ENCODE results near the gene FYB1.

FYB1 gene

DNA sequence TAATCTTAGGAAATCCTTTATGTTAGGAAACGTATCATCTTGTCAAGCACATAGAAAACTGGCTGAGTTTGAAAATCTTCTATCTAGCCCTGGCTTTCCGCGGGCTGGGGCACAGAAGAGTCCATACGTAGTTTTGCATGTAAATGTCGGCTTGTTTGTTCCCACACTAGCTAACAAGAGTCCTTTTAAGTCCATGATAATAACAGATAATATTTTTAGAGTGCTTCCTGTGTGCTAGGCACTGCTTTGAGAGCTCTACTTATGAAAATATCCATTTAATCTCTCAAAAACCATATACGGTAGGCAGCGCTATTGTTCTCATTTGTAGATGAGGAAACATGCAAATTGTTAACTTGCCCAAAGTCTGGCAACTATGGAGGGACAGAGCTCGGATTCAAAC, 40.5 kb downstream of the FYB1 start:
- FAIRE-seq = no peak
- no peak for TF ChIP-seq POLR2A (IDR thresholded peaks at IDR 0.05; ENCODE audit: low read depth, low read length)
- no peak for DNase-seq (ENCODE audit: insufficient read length, low spot score)

GRCh38 chr5:39178171-39178570, 41.2 kb downstream of the FYB1 start:
- FAIRE-seq (peak; percentile 92), DNase-seq (ENCODE audit: insufficient read length, low spot score) (no peak)
- TF ChIP-seq POLR2A (IDR thresholded peaks at IDR 0.05; ENCODE audit: low read depth, low read length) = no peak

DNA sequence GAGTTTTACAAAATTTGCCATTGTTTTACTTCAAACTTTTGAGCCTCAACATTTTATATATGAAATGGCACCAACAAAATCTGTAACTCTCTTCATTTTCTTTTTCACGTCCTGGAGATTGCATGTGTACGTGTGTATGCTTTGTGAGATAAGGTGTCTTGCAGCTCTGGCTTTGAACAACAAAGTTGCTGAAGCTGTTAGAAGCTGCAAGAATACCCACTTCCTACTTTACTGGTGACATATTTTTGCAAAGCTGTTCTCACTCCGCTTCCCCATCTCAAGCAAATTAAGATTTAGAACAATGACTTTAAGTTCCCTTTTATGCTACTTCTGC, 41.8 kb downstream of the FYB1 start:
- DNase-seq (ENCODE audit: insufficient read length, low spot score) (no peak), FAIRE-seq (no peak)
- no peak for TF ChIP-seq POLR2A (IDR thresholded peaks at IDR 0.05; ENCODE audit: low read depth, low read length)

- DNase-seq (ENCODE audit: insufficient read length, low spot score) (no peak), FAIRE-seq (peak; percentile 45)
- no peak for TF ChIP-seq POLR2A (IDR thresholded peaks at IDR 0.05; ENCODE audit: low read depth, low read length)
Observed at GRCh38 chr5:39176759-39177630, 42.4 kb downstream of the FYB1 start.

DNA sequence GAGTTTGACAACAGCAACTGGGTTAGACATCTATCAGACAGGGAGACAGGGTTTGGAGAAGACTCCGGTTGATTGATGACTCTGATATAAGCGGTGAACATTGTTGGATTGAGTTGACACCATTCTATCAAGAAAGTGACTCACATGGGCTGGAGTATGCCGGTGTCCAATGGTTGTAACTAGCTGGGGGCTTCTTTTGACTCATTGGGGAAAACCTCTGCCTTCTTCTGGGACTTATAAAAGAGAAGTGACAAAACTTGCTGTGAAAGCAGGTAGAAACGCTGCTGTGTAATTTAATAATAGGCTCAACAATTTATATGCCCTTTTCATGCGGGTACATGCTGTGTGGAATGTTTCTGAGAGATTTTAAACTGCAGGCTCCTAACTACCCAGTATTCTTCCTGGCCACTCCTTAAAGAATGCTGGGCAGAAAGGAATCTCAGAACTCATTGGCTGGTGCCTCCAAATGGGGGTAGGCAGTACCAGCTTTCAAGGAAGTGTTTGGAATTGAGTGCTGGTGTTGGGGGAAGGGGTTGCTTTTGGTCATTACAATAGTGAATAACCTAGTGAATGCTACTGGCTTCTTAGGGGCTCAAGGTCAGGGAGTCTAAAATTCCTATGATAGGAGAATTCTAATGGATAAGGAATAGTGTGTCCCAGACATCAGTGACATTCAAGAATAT, 43.9 kb downstream of the FYB1 start:
- peak; percentile 53 for FAIRE-seq
- no peak for TF ChIP-seq POLR2A (IDR thresholded peaks at IDR 0.05; ENCODE audit: low read depth, low read length)
- no peak for DNase-seq (ENCODE audit: insufficient read length, low spot score)

DNA sequence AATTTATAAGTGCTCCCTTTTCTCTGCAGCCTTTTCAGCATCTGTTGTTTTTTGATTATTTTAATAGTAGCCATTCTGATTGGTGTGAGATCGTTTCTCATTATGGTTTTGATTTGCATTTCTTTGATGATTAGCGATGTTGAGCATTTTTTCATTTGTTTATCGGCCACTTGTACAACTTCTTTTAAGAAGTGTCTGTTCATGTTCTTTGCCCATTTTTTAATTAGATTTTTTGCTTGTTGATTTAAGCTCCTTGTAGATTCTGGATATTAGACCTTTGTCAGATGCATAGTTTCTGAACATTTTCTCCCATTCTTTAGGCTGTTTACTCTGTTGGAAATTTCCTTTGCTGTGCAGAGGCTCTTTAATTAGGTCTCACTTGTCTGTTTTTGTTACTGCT, 46.3 kb downstream of the FYB1 start:
- peak; percentile 30 for FAIRE-seq
- no peak for TF ChIP-seq POLR2A (IDR thresholded peaks at IDR 0.05; ENCODE audit: low read depth, low read length)
- DNase-seq (ENCODE audit: insufficient read length, low spot score) = no peak

DNA sequence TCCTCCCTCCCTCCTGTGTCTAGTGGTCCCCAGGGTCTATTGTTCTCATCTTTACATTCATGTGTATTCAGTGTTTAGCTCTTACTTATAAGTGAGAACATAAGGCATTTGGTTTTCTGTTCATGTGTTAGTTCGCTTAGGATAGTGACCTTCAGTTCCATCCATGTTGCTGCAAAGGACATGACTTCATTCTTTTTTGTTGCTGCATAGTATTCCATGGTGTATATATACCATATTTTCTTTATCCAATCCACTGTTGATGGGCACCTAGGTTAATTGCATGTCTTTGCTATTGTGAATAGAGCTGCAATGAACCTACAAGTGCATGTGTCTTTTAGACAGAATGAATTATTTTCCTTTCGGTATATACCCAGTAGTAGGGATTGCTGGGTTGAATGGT, 46.8 kb downstream of the FYB1 start:
- FAIRE-seq (peak; percentile 11), DNase-seq (ENCODE audit: insufficient read length, low spot score) (no peak)
- no peak for TF ChIP-seq POLR2A (IDR thresholded peaks at IDR 0.05; ENCODE audit: low read depth, low read length)

- FAIRE-seq (no peak), DNase-seq (ENCODE audit: insufficient read length, low spot score) (no peak)
- TF ChIP-seq POLR2A (IDR thresholded peaks at IDR 0.05; ENCODE audit: low read depth, low read length) = no peak
Observed at GRCh38 chr5:39171647-39172046, 47.7 kb downstream of the FYB1 start.

GRCh38 chr5:39169081-39169480, 50.3 kb downstream of the FYB1 start:
- FAIRE-seq = no peak
- no peak for TF ChIP-seq POLR2A (IDR thresholded peaks at IDR 0.05; ENCODE audit: low read depth, low read length)
- DNase-seq (ENCODE audit: insufficient read length, low spot score) = no peak

DNA sequence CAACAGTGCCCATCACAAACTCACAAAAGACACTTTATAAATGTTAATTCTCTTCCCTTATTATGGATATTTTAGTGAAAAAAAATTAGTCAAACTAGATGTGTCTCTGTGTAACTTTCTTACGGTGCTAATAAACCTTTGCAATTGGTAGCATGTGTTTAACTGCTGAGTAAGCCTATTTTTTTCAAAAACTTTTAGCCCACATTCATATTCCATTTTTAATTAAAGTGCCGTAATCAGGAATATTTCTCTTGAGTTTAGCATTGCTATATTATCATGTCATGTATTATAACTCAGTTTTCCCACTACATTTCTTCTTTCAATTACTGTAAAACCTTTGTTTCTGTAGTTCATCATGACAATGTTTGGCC, 51.4 kb downstream of the FYB1 start:
- no peak for DNase-seq (ENCODE audit: insufficient read length, low spot score)
- FAIRE-seq = peak; percentile 69
- no peak for TF ChIP-seq POLR2A (IDR thresholded peaks at IDR 0.05; ENCODE audit: low read depth, low read length)

DNA sequence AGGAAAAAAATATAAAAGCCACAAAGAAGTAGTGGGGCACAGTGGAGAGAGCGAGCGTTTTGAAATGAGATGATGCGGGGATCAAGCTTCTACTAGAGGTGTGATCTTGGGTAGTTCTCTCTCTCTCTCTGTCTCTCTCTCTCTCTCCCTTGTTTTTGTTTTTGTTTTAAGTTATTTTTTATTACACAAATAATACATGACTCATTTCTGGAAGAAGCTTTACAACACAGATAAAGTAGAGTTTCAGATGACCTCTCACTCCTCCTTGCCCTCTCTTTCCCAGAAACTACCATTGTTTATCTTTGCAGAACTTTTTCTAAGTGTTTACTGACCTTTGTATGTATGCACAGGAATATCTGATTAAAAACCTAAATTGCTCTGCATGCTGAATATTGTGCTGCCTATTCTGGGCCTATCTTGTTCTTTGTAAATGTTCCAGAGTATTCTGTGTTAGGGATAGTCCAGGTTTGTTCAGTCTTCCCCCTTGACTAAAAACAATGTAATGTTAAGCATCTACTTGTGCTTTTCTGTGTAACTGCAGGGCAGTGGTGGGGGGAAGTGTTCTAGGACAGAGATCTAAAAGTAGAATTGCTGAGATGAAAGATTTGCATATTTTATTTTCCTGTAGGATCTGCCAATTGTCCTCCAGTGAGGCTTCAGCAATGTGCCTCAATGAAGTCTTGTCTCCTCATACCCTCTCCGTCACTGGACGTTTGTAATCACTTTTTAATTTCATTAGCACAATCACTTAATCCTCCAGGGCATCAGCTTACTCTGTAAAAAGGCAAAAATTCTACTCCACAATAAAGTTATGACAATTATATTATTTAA, 52.0 kb downstream of the FYB1 start:
- DNase-seq (ENCODE audit: insufficient read length, low spot score) (no peak), FAIRE-seq (no peak)
- TF ChIP-seq POLR2A (IDR thresholded peaks at IDR 0.05; ENCODE audit: low read depth, low read length) = no peak

- FAIRE-seq (peak; percentile 60), DNase-seq (ENCODE audit: insufficient read length, low spot score) (no peak)
- TF ChIP-seq POLR2A (IDR thresholded peaks at IDR 0.05; ENCODE audit: low read depth, low read length) = no peak
Observed at GRCh38 chr5:39164529-39165402, 54.6 kb downstream of the FYB1 start.

DNA sequence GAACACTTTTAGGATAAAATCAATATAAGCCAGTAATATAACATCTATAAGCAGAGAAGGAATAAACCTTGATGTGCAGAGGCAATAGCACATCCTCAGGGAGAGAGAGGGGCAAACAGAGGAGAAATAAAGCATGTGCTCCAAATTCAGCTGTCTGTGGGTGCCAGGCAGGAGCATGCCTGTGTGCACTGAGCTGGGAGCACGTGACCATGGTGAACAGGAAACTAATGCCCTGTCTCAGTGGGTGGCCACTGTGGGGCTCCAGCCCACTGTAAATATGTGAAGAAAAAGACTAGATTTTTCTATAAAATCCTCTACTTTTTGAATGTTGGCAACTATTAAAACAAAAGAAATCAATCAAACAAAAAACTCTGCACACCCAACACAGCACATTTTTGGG, 55.3 kb downstream of the FYB1 start:
- DNase-seq (ENCODE audit: insufficient read length, low spot score) (no peak), FAIRE-seq (peak; percentile 48)
- no peak for TF ChIP-seq POLR2A (IDR thresholded peaks at IDR 0.05; ENCODE audit: low read depth, low read length)

All from H54 (cell line).